PC-9 (cell line): ENCODE data around the gene CDK11B.

ENCODE experiments used
- EZH2 ChIP-seq: fragments of 200-600 bp; sonication (generic); IDR thresholded peaks from 2 replicates; pipeline ENCODE4 v1.8.0; 2017; ENCODE audit warnings: antibody characterized with exemption, low read depth
- TF ChIP-seq, protein P1 (sequence below): fragments of 200-600 bp; sonication (generic); conservative IDR thresholded peaks from 2 replicates; pipeline ENCODE4 v1.6.1; 2017; ENCODE audit warnings: mixed run types, antibody characterized with exemption, mild to moderate bottlenecking, moderate library complexity

DNA sequence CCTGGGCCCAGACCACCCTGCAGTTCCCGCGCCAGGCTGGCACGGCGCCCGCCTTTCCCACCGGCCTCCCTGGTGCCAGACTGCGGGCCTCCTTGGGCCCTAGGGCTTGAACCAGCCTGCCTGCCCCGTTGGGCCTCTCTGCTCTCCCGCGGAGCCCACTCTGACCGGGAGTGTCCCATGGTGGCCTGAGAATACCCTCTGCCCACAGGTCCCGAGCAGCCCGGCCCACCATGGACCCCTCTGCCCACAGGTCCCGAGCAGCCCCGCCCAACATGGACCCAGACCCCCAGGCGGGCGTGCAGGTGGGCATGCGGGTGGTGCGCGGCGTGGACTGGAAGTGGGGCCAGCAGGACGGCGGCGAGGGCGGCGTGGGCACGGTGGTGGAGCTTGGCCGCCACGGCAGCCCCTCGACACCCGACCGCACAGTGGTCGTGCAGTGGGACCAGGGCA lies 35.6 kb downstream of the CDK11B start:
- TF ChIP-seq, protein P1, sequence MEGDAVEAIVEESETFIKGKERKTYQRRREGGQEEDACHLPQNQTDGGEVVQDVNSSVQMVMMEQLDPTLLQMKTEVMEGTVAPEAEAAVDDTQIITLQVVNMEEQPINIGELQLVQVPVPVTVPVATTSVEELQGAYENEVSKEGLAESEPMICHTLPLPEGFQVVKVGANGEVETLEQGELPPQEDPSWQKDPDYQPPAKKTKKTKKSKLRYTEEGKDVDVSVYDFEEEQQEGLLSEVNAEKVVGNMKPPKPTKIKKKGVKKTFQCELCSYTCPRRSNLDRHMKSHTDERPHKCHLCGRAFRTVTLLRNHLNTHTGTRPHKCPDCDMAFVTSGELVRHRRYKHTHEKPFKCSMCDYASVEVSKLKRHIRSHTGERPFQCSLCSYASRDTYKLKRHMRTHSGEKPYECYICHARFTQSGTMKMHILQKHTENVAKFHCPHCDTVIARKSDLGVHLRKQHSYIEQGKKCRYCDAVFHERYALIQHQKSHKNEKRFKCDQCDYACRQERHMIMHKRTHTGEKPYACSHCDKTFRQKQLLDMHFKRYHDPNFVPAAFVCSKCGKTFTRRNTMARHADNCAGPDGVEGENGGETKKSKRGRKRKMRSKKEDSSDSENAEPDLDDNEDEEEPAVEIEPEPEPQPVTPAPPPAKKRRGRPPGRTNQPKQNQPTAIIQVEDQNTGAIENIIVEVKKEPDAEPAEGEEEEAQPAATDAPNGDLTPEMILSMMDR = no peak
- TF ChIP-seq EZH2 = no peak
